T47D (cell line): ENCODE data around the gene WFDC13.
"Not testable (repeated sequence)": the region's sequence is repeated elsewhere in the genome, so short reads cannot be mapped to it uniquely, and the experiment has no call there.

ENCODE experiments used
- DNase-seq, 2 experiments: peaks; one replicate each; pipeline versions ENCODE4 v3.0.0 to v3.0.0-alpha.2; 2011 to 2012; ENCODE audit warnings: low read depth in 1 of 2, low spot score in 1 of 2
- JUND ChIP-seq: IDR thresholded peaks from 2 replicates; pipeline ENCODE4 v1.6.1; 2012; ENCODE audit warnings: low read depth
- in situ Hi-C: cut with HindIII; loops from 2 replicates; pipeline ENCODE4 v1.10.0; 2016; ENCODE audit warnings: low sequenced_read_pairs, low pct_unique_long_range_greater_than_20kb

WFDC13 gene

GRCh38 chr20:45701873-45702272 is at the start of gene WFDC13:
Gene WFDC13 (plus strand): TSS chr20:45702038. CDS start chr20:45702124, 86 bp downstream.
- in situ Hi-C loops = no loop called here
- DNase-seq = no peak

DNA sequence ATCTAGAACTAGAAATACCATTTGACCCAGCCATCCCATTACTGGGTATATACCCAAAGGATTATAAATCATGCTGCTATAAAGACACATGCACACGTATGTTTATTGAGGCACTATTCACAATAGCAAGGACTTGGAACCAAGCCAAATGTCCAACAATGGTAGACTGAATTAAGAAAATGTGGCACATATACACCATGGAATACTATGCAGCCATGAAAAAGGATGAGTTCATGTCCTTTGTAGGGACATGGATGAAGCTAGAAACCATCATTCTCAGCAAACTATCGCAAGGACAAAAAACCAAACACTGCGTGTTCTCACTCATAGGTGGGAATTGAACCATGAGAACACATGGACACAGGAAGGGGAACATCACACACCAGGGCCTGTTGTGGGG is 44.8 kb upstream of the WFDC13 start:
- DNase-seq, in situ Hi-C loops: not testable (repeated sequence)

More at GRCh38 chr20:45701873-45702272, at the start of gene WFDC13:
- TF ChIP-seq JUND = no peak

DNA sequence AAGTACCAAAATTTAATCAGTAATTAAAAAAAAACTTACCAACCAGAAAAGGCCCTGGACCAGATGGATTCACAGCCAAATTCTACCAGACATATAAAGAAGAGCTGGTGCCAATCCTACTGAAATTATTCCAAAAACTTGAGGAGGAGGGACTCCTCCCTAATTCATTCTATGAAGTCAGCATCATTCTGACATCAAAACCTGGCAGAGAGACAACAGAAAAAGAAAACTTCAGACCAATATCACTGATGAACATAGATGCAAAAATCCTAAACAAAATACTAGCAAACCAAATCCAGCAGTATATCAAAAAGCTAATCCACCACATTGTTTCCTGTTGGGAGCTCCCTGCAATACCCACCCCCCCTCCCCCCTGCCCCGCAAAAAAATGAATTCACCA is 31.7 kb upstream of the WFDC13 start, which contains the start of gene WFDC11:
WFDC11 (minus strand) TSS at position 101 of the 400 bp plus-strand sequence. CDS start 19,639 bp downstream, outside the sequence.
- no peak for DNase-seq
- in situ Hi-C loops = no loop called here
- TF ChIP-seq JUND = no peak

DNA sequence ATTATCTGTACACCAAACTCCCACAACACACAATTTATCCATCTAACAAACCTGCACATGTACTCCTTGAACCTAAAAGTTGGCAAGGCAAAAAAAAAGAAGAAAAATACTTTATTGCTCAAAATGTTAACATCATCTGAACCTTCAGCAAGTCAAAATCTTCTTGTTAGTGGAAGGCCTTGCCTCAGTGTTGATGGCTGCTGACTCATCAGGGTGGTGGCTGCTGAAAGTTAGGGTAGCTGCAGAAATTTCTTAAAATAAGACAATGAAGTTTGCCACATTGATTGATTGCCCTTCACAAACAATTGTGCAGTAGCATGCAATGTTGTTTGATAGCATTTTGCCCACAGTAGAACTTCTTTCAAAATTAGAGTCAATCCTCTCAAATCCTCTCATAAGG is 29.1 kb upstream of the WFDC13 start:
- DNase-seq = no peak
- TF ChIP-seq JUND = no peak
- in situ Hi-C loops = no loop called here

DNA sequence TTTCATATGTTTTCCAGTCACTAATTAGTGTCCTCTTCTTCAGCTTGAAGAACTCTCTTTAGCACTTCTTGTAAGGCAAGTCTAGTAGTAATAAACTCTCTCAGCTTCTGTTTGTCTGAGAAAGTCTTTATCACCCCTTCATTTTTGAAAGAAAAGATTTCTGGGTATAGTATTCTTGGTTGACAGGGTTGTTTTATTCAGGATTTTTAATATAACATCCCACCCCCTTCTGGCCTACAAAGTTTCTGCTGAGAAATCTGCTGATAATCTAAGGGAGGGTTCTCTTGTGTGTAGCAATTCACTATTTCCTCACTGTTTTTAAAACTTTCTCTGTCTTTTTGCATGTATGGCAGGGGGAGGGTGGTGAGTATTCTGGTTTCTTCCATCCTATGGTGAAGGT is 22.2 kb upstream of the WFDC13 start:
- no peak for DNase-seq
- TF ChIP-seq JUND = no peak
- in situ Hi-C loops = no loop called here

DNA sequence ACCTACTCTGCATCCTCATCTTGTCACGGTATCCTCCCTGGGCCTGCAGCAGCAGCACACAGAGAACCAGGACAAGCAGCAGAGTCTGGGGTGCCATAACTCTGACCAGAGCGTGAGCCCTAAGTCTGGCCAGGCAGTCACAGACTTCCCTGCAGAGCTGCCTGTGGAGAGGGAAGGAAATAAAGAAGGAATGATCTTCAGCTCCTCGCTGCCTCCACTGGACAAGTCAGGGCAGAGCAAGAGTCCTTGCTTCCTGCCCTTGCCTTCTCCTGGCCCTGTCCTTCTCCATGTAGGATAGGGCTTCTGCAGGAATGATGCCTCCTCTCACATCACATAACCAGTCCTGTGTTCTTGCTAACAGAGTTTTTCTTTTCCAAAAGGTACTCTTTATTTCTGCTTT is 15.9 kb upstream of the WFDC13 start:
- peak; percentile 12 to 38 for DNase-seq
- TF ChIP-seq JUND = no peak
- in situ Hi-C loops = no loop called here

GRCh38 chr20:45693346-45693745 is 8.5 kb upstream of the WFDC13 start:
- DNase-seq, in situ Hi-C loops: not testable (repeated sequence)

GRCh38 chr20:45695496-45695895 is 6.3 kb upstream of the WFDC13 start:
- in situ Hi-C loops = no loop called here
- no peak for DNase-seq
- TF ChIP-seq JUND = no peak

GRCh38 chr20:45701104-45701503 is 734 bp upstream of the WFDC13 start:
- in situ Hi-C loops = no loop called here
- no peak for DNase-seq
- TF ChIP-seq JUND = no peak

- in situ Hi-C loops = no loop called here
- no peak for DNase-seq
- no peak for TF ChIP-seq JUND
Observed at GRCh38 chr20:45704969-45705637, 3.3 kb downstream of the WFDC13 start, which contains the start of gene WFDC10B. Gene WFDC10B (minus strand): TSS chr20:45705019. CDS start chr20:45685992, 19,027 bp downstream.

DNA sequence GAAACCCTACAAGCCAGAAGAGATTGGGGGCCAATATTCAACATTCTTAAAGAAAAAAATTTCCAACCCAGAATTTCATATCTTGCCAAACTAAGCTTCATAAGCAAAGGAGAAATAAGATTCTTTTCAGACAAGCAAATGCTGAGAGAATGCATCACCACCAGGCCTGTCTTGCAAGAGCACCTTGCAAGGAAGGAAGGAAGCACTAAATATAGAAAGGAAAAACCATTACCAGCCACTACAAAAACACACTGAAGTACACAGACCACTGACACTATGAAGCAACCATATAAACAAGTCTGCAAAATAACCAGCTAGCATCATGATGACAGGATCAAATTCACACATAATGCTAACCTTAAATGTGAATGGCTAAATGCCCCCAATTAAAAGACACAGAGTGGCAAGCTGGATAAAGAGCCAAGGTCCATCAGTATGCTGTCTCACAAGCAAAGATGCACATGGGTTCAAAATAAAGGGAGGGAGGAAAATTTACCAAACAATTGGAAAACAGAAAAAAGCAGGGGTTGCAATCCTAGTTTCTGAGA is 14.4 kb downstream of the WFDC13 start:
- in situ Hi-C loops, DNase-seq: not testable (repeated sequence)

- no peak for DNase-seq
- in situ Hi-C loops = no loop called here
- TF ChIP-seq JUND = no peak
Observed at GRCh38 chr20:45722047-45722446, 20.2 kb downstream of the WFDC13 start, which contains the start of gene SPINT4. Gene SPINT4 (plus strand): TSS chr20:45722347. CDS start chr20:45722368, 21 bp downstream.

DNA sequence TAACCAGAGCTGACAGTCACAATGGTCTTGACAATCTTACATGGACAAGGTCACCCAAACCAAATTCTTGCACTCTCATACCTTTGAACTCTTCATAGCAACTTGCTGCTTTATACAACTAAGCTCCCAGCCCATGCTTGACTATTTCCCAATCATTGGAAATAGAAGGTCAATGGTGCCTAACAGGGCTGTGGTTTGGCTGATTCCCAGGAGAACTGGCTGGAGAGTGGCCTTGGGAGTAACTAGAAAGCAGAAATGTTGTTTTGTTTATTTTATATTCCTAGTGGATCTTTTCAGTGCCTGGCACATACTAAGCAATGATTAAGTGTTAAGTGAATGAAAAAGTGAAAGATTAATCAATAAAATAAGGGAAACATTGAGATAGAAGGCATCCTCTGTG is 23.3 kb downstream of the WFDC13 start:
- in situ Hi-C loops = no loop called here
- TF ChIP-seq JUND = no peak
- DNase-seq = no peak
